Ovary (tissue), 9 donors: Measurements from ENCODE around the gene ADAMTS2. TPM values are rescaled to one million over a fixed set of nuclear protein-coding genes. Genes with fewer than 3 reads are reported as not detected.
A peak's percentile ranks its signal among the peaks of the same experiment; 100 is the strongest.

ENCODE experiments used
- DNase-seq, 5 donors: peaks; one replicate each; pipeline ENCODE4 v3.0.0-alpha.2; 2019 to 2020
- H3K27ac ChIP-seq, 2 donors: fragments of 200-600 bp; one replicate each; pipeline versions ENCODE4 v1.5.1 to v1.8.0; 2019 to 2022
- H3K27me3 ChIP-seq: fragments of 200-600 bp; one replicate; pipeline ENCODE4 v1.8.0; 2022
- H3K36me3 ChIP-seq: fragments of 200-600 bp; sonication (generic); one replicate; pipeline ENCODE4 v1.5.1; 2019
- H3K4me1 ChIP-seq: one replicate; pipeline ENCODE4 v1.8.1; 2013; ENCODE audit warnings: mild to moderate bottlenecking, moderate library complexity; ENCODE audit not compliant: insufficient read depth
- H3K4me3 ChIP-seq: fragments of 200-600 bp; sonication (generic); one replicate; pipeline ENCODE4 v1.5.1; 2017
- H3K9me3 ChIP-seq, 2 donors: fragments of 200-600 bp in 1 of 2; sonication (generic) in 1 of 2; one replicate each; pipeline versions ENCODE4 v1.5.1 to v1.8.1; 2013 to 2019; ENCODE audit warnings: mild to moderate bottlenecking in 1 of 2, moderate library complexity in 1 of 2
- CTCF ChIP-seq, 3 donors: fragments of 450-650 bp in 2 of 3; fragments of 200-600 bp in 1 of 3; IDR thresholded peaks; one replicate each; pipeline versions ENCODE4 v1.5.1 to v1.8.0; 2016 to 2022; ENCODE audit warnings: antibody characterized with exemption in 3 of 3, mild to moderate bottlenecking in 1 of 3
- EP300 ChIP-seq: sonication (generic); formaldehyde crosslinking; IDR thresholded peaks from one replicate; pipeline ENCODE4 v1.6.1; 2017; ENCODE audit warnings: antibody characterized with exemption
- POLR2A ChIP-seq: fragments of 450-650 bp; IDR thresholded peaks from one replicate; pipeline ENCODE4 v1.6.1; 2017; ENCODE audit warnings: antibody characterized with exemption, mild to moderate bottlenecking, moderate library complexity
- WGBS, 3 donors: extraction: QIAGEN DNeasy Blood & Tissue Kit in 1 of 3; methylation state at CpG; one replicate each; pipeline versions ENCODE4 v1.1.5 to v1.1.7; 2013 to 2017; 5-methylcytosine and 5-hydroxymethylcytosine counted together
- intact Hi-C, 4 donors: fragments of 100-400 bp; cut with DNase I; formaldehyde crosslinking; loops; one replicate each; pipeline versions ENCODE4 v1.11.0 to v1.15.1; 2022 to 2023
- polyA plus RNA-seq, 2 donors: library from polyadenylated mRNA; stranded (reverse); fragments of 200-250 nt in 1 of 2; fragments of 350-450 nt in 1 of 2; fragmentation: Illumina TruSeq in 1 of 2; extraction: RNeasy Lipid Tissue Mini Kit (QIAGEN cat#74804) in 1 of 2; gene quantifications; one replicate each; pipeline ENCODE4 v1.2.3, GENCODE V29; 2013 to 2014
- total RNA-seq, 7 donors: library from RNA; depleted of rRNA in 2 of 7; stranded (reverse); fragments of >200 nt in 2 of 7; fragmentation: NEBNext Ultra II Directional in 3 of 7; extraction: Animal tissue kit (Norgen Biotek cat#: 25700) in 3 of 7; gene quantifications; one replicate each; pipeline versions ENCODE4 v1.1.0 to v1.2.4, GENCODE V29; 2016 to 2023
- donor health status: DM: no; HTN: no; CAD: no; lungs with moderate emphysema.
- donor health status: DM: no; HTN: no; CAD: no.
- donor health status: Bipolar disorder and iron deficiency.
- donor health status: DM: yes; HTN: yes; CAD: no.
- donor health status: DM: no; HTN: no; CAD: no.
- donor health status: DM: yes; HTN: yes; CAD: no.

ADAMTS2 gene
- total and polyA plus RNA-seq, 9 donors, result 7.9 to 31.8 (median 11.5) TPM

- 68 to 80% (median 71%) methylated on average over 13 of the region's 13 CpGs for WGBS, 3 donors
- no peak overlapping the region for H3K4me3 ChIP-seq
- H3K36me3 ChIP-seq, result no peaks in the 10 kb centered on the region
- H3K27me3 ChIP-seq, result no peaks in the 10 kb centered on the region
- DNase-seq, result no peak
- no peak overlapping the region for H3K27ac ChIP-seq
- no peaks in the 10 kb centered on the region for H3K9me3 ChIP-seq
- TF ChIP-seq POLR2A, result no peak
- intact Hi-C loops, result no loop called here
- H3K4me1 ChIP-seq, result no peaks in the 10 kb centered on the region
Measured at GRCh38 chr5:179137016-179137642, 208.1 kb downstream of the ADAMTS2 start.

GRCh38 chr5:179135441-179136215, 209.6 kb downstream of the ADAMTS2 start:
- H3K27me3 ChIP-seq, result no peaks in the 10 kb centered on the region
- H3K9me3 ChIP-seq, result no peaks in the 10 kb centered on the region
- 93 to 95% (median 93%) methylated on average over 20 of the region's 20 CpGs for whole genome bisulfite sequencing, 3 donors
- no peaks in the 10 kb centered on the region for H3K36me3 ChIP-seq
- no peak overlapping the region for H3K4me3 ChIP-seq
- no peak overlapping the region for H3K27ac ChIP-seq
- TF ChIP-seq EP300, result no peak
- TF ChIP-seq POLR2A, result no peak
- no peak for DNase-seq
- no peaks in the 10 kb centered on the region for H3K4me1 ChIP-seq
- intact Hi-C loops, result no loop called here

- Histone ChIP-seq H3K36me3 (no peaks in the 10 kb centered on the region), H3K27me3 (no peaks in the 10 kb centered on the region), H3K9me3 (no peaks in the 10 kb centered on the region), H3K27ac (no peak overlapping the region), H3K4me3 (no peak overlapping the region), H3K4me1 (no peaks in the 10 kb centered on the region)
- intact Hi-C loops, result no loop called here
- TF ChIP-seq POLR2A (no peak), CTCF (IDR thresholded peaks at IDR 0.05) (no peak), EP300 (no peak)
- WGBS, 3 donors, result 91 to 96% (median 94%) methylated on average over 19 of the region's 19 CpGs
- no peak for DNase-seq
Measured at GRCh38 chr5:179135006-179135405, 210.3 kb downstream of the ADAMTS2 start.

- no peaks in the 10 kb centered on the region for H3K4me1 ChIP-seq
- H3K4me3 ChIP-seq, result no peak overlapping the region
- intact Hi-C loops, result no loop called here
- H3K27me3 ChIP-seq, result no peaks in the 10 kb centered on the region
- H3K27ac ChIP-seq, result no peak overlapping the region
- 93 to 94% (median 94%) methylated on average over 16 of the region's 16 CpGs for WGBS, 3 donors
- no peak for DNase-seq
- no peaks in the 10 kb centered on the region for H3K9me3 ChIP-seq
- no peak for TF ChIP-seq CTCF (IDR thresholded peaks at IDR 0.05)
- TF ChIP-seq POLR2A, result no peak
- TF ChIP-seq EP300, result no peak
- no peaks in the 10 kb centered on the region for H3K36me3 ChIP-seq
Measured at GRCh38 chr5:179134511-179134910, 210.8 kb downstream of the ADAMTS2 start.

GRCh38 chr5:179132586-179133355, 212.5 kb downstream of the ADAMTS2 start:
- TF ChIP-seq CTCF (IDR thresholded peaks at IDR 0.05) (no peak), POLR2A (no peak), EP300 (no peak)
- no peaks in the 10 kb centered on the region for H3K36me3 ChIP-seq
- intact Hi-C loops, result no loop called here
- no peak overlapping the region for H3K27ac ChIP-seq
- DNase-seq, result peak in 1 of 5 donors; percentile 9
- no peak overlapping the region for H3K4me3 ChIP-seq
- H3K27me3 ChIP-seq, result no peaks in the 10 kb centered on the region
- no peaks in the 10 kb centered on the region for H3K4me1 ChIP-seq
- no peaks in the 10 kb centered on the region for H3K9me3 ChIP-seq
- WGBS, 3 donors, result 85 to 90% (median 89%) methylated on average over 23 of the region's 23 CpGs
